Activated CD4-positive, alpha-beta T cell treated with anti-CD3 and anti-CD28 coated beads for 36 hours (primary cell): ENCODE results near the gene LAT. TPM values are rescaled to one million over a fixed set of nuclear protein-coding genes. Genes with fewer than 3 reads are reported as not detected.

Experiments used
- total RNA-seq, 2 experiments: library from RNA; stranded (reverse); gene quantifications; one replicate each; pipeline ENCODE4 v1.2.3, GENCODE V29; 2021

The LAT gene
- total RNA-seq, 2 experiments from 2014 or later: 200 to 234 TPM

Other genes starting within 250 kb of the LAT start
- under 1 TPM; 0.83 to 0.91 TPM for gene NPIPB9, start 233.3 kb upstream of the LAT start, total RNA-seq
- gene ATXN2L, start 162.1 kb upstream of the LAT start, total RNA-seq: 100 to 1,000 TPM; 298 to 319 TPM
- 100 to 1,000 TPM; 224 to 241 TPM for gene TUFM, start 138.7 kb upstream of the LAT start, total RNA-seq
- gene SH2B1, start 121.2 kb upstream of the LAT start, total RNA-seq: 10 to 100 TPM; 34.8 to 49.4 TPM
- 1 to 10 TPM; 2.8 to 3.4 TPM for gene ATP2A1, start 106.6 kb upstream of the LAT start, total RNA-seq
- 10 to 100 TPM in 1 of 2 experiments, 1 to 10 TPM in 1; 8.1 to 12.9 TPM for gene RABEP2, start 59.8 kb upstream of the LAT start, total RNA-seq
- gene CD19, start 53.1 kb upstream of the LAT start, total RNA-seq: under 1 TPM; 0.74 to 0.80 TPM
- 10 to 100 TPM; 69.2 to 72.7 TPM for gene NFATC2IP, start 34.1 kb upstream of the LAT start, total RNA-seq
- gene SPNS1, start 10.3 kb upstream of the LAT start, total RNA-seq: 10 to 100 TPM; 12.7 to 14.2 TPM